Omental fat pad (tissue), 4 donors: Measurements from ENCODE around the gene C1orf185. TPM values are rescaled to one million over a fixed set of nuclear protein-coding genes. Genes with fewer than 3 reads are reported as not detected.
"Not testable (repeated sequence)": the region's sequence is repeated elsewhere in the genome, so short reads cannot be mapped to it uniquely, and the experiment has no call there.

Experiments used
- ATAC-seq: fragments of 150-250 bp; one replicate; pipeline ENCODE4 v1.9.1; 2016; ENCODE audit warnings: mild to moderate bottlenecking, moderate library complexity; ENCODE audit not compliant: low FRiP score
- DNase-seq: peaks from one replicate; pipeline ENCODE4 v3.0.0-alpha.2; 2019; ENCODE audit warnings: low spot score
- total RNA-seq, 4 donors: library from RNA; depleted of rRNA; stranded (reverse); fragments of >200 nt; gene quantifications; one replicate each; pipeline ENCODE4 v1.1.0, GENCODE V29; 2016
- TF ChIP-seq, protein P1 (sequence below), 3 donors: fragments of 450-650 bp; IDR thresholded peaks; one replicate each; pipeline ENCODE4 v1.5.1; 2016 to 2017; ENCODE audit warnings: antibody characterized with exemption in 3 of 3, mild to moderate bottlenecking in 3 of 3, moderate library complexity in 2 of 3

C1orf185 gene
- total RNA-seq, 4 donors from 2014 or later, result not detected

DNA sequence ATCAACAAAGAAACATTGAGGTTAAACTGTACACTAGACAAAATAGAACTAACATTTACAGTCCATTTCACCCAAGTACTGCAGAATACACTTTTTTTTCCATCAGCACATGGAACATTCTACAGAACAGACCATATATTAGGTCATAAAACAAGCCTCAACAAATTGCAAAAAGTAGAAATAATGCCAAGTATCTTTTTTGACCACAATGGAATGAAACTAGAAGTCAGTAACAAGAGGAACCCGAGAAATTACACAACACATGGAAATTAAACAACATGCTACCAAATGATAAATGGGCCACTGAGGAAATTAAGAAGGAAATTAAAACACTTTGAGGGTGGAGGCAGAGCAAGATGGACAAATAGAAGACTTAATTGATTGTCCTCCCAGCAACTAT, 8.4 kb upstream of the C1orf185 start:
- TF ChIP-seq, protein P1, sequence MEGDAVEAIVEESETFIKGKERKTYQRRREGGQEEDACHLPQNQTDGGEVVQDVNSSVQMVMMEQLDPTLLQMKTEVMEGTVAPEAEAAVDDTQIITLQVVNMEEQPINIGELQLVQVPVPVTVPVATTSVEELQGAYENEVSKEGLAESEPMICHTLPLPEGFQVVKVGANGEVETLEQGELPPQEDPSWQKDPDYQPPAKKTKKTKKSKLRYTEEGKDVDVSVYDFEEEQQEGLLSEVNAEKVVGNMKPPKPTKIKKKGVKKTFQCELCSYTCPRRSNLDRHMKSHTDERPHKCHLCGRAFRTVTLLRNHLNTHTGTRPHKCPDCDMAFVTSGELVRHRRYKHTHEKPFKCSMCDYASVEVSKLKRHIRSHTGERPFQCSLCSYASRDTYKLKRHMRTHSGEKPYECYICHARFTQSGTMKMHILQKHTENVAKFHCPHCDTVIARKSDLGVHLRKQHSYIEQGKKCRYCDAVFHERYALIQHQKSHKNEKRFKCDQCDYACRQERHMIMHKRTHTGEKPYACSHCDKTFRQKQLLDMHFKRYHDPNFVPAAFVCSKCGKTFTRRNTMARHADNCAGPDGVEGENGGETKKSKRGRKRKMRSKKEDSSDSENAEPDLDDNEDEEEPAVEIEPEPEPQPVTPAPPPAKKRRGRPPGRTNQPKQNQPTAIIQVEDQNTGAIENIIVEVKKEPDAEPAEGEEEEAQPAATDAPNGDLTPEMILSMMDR (IDR thresholded peaks at IDR 0.05), result no peak
- DNase-seq (no peak), ATAC-seq (no peak)

- no peak for DNase-seq
- TF ChIP-seq, protein P1 (IDR thresholded peaks at IDR 0.05), result no peak
- no peak for ATAC-seq
Observed at GRCh38 chr1:51097171-51097570, 4.9 kb upstream of the C1orf185 start.

DNA sequence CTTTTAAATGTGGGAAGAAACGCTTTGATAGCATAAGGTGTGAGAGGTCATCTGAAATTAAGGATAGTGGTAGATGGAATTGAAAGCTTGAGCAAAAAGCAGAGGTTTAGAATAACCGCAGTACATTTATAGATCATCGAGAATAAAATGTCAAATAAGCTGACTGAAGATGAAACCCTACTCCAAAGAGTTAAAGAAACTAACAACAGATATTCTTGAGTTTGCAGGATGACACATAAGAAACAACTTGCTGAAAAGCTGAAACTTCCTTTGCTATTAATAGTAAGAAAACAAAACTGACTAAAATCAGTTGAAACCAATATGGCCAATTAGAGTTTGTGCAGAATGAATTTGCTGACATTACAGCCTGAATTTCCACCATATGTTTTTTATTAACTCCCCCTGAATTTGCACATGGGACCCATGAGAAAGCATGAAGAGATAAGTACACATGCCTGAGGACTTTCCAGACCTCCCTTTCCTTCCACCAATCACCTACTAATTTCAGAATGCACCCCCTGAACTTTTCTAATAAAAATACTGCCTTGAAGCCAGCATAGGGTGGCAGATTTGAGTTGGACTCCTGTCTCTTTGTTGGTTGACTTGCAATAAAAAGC, 1.7 kb upstream of the C1orf185 start:
- no peak for ATAC-seq
- no peak for DNase-seq
- TF ChIP-seq, protein P1 (IDR thresholded peaks at IDR 0.05), result no peak

- TF ChIP-seq, protein P1 (IDR thresholded peaks at IDR 0.05), result no peak
- no peak for DNase-seq
- no peak for ATAC-seq
Observed at GRCh38 chr1:51114137-51114536, 12.1 kb downstream of the C1orf185 start.

DNA sequence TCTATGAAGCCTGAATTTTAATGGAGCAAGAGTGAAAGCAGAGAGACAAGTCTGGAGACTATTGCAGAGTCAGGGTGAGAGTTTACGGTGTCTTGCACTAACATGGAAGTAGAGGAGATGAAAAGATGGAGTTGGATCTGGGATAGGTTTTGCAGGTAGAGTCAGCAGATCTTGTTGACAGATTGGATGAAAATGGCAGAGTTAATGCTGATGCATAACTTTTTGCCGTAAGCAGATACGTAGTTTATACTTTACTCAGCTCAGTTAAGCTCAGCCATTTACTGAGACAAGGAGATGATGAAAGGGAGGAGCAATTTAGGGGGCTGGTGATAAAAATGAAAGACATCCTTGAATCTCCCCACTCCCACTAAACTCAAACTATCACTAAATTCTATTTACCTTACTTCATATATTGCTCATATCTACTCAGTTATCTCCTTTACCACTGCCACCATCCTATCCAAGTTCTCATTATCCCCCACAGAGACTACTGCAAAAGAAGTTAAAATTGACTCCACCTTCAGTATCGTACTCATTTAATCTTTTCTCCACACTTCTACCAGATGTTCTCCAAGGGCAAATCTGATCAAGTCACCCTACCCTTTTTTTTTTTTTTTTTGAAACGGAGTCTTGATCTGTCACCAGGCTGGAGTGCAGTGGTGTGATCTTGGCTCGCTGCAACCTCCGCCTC, 13.8 kb downstream of the C1orf185 start:
- DNase-seq (no peak), ATAC-seq (no peak)
- TF ChIP-seq, protein P1 (IDR thresholded peaks at IDR 0.05), result no peak

GRCh38 chr1:51119331-51119730, 17.3 kb downstream of the C1orf185 start:
- ATAC-seq (no peak), DNase-seq (no peak)
- TF ChIP-seq, protein P1 (IDR thresholded peaks at IDR 0.05), result no peak

GRCh38 chr1:51120629-51121028, 18.6 kb downstream of the C1orf185 start:
- TF ChIP-seq, protein P1 (IDR thresholded peaks at IDR 0.05), result no peak
- ATAC-seq (no peak), DNase-seq (no peak)

DNA sequence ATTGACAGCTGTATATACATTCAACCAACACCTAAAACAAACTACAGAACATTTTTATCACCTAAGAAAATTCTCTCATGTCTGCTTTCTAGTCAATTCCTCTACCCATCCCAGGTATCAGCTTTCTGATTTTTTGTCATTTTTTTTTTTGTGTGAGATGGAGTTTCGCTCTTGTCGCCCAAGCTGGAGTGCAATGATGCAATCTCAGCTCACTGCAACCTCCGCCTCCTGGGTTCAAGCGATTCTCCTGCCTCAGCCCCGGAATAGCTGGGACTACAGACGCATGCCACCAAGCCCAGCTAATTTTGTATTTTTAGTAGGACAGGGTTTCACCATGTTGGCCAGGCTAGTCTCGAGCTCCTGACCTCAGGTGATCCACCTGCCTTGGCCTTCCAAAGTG, 25.1 kb downstream of the C1orf185 start:
- not testable (repeated sequence) for ATAC-seq, DNase-seq
